Left cardiac atrium (tissue), 4 donors: ENCODE data around the gene EXD3. TPM values are rescaled to one million over a fixed set of nuclear protein-coding genes. Genes with fewer than 3 reads are reported as not detected.

Experiments
- ATAC-seq, 2 donors: fragments of 200-7000 bp; cut with Tn5 transposase; one replicate each; pipeline ENCODE4 v1.9.1; 2020; ENCODE audit warnings: mild to moderate bottlenecking in 2 of 2, moderate library complexity in 2 of 2
- DNase-seq: peaks from one replicate; pipeline ENCODE4 v3.0.0-alpha.2; 2020
- intact Hi-C, 2 donors: fragments of 100-400 bp; cut with DNase I; formaldehyde crosslinking; loops; one replicate each; pipeline versions ENCODE4 v1.14.1 to v1.15.1; 2022 to 2023
- total RNA-seq, 2 donors: library from RNA; stranded (reverse); fragmentation: NEBNext Ultra II Directional; extraction: Animal tissue kit (Norgen Biotek cat#: 25700); gene quantifications; one replicate each; pipeline ENCODE4 v1.2.1, GENCODE V29; 2021
- donor health status: DM: no; HTN: yes; CAD: no.
- donor health status: DM: no; HTN: yes; CAD: no; lungs with severe emphysema.
- donor health status: DM: yes; HTN: yes; CAD: no.
- donor health status: Dilated cardiomyopathy.

The EXD3 gene
- total RNA-seq, 2 donors from 2014 or later = 8.0 to 11.7 TPM

DNA sequence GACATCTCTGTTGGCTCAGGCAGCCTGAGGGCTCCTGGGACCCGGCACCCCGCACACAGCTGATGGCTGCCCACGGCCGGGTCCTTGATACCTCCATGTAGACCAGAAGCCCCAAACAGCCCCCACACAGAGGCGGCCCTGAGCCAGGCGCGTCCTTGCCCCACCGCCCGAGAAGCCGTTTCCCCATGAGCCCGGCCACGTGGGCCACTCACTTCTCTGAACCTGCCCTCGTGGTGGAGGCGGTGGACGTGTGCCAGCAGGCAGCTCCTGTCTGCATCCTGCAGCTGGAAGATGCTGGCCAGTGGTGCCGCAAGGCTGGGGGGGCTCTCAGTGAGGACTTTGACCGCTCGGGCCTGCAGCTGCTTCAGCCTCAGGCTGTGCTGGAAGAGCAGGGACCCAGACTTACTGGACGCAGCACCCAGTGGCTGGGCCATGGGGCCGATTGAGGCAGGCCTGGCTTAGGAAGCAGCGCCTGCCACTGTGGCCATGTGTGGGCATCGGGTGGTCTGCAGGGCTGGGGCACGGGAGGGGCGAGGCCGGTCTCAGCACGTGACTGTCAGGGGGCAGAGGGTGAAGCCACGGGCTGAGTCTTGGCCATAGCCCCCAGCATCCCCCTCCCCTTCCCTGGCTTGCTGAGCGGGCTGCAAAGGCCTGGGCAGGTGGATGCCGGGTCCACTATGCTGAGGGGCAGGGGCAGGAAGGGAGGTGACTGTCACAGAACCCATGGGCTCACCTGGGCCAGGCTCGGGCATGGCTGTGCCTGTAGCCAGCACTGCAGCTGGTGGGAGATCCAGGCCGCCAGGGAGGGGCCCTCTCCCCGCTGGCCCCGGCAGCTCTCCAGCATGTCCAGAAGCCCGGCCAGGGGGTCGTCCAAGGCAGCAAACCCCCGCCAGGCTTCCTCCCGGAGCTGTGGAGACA is 50.0 kb downstream of the EXD3 start:
- ATAC-seq = no peak
- intact Hi-C loops = no loop called here
- DNase-seq = no peak

GRCh38 chr9:137371946-137372651 is 50.9 kb downstream of the EXD3 start:
- intact Hi-C loops = no loop called here
- no peak for DNase-seq
- ATAC-seq = no peak

DNA sequence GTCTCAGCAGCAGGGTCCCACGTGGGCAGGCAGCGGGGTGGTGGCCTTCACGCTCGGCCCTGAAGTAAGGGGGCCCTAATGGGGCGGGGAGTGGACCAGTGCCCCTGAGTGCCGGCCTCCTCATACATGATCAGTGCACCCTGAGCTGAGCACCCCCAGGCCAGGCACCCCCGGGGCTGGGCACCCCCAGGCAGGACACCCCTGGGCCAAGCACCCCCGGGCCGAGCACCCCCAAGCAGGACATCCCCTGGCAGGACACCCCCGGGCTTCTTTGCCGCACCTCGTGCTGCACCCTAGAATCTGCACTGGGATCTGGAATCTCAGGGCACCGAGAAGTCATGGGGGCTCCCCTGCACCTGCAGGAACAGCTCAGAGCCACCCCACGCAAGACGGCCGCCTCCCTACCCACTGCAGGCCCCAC is 51.4 kb downstream of the EXD3 start:
- intact Hi-C loops = no loop called here
- ATAC-seq = no peak
- no peak for DNase-seq

GRCh38 chr9:137370865-137371520 is 52.0 kb downstream of the EXD3 start:
- no peak for ATAC-seq
- no peak for DNase-seq
- intact Hi-C loops = no loop called here

DNA sequence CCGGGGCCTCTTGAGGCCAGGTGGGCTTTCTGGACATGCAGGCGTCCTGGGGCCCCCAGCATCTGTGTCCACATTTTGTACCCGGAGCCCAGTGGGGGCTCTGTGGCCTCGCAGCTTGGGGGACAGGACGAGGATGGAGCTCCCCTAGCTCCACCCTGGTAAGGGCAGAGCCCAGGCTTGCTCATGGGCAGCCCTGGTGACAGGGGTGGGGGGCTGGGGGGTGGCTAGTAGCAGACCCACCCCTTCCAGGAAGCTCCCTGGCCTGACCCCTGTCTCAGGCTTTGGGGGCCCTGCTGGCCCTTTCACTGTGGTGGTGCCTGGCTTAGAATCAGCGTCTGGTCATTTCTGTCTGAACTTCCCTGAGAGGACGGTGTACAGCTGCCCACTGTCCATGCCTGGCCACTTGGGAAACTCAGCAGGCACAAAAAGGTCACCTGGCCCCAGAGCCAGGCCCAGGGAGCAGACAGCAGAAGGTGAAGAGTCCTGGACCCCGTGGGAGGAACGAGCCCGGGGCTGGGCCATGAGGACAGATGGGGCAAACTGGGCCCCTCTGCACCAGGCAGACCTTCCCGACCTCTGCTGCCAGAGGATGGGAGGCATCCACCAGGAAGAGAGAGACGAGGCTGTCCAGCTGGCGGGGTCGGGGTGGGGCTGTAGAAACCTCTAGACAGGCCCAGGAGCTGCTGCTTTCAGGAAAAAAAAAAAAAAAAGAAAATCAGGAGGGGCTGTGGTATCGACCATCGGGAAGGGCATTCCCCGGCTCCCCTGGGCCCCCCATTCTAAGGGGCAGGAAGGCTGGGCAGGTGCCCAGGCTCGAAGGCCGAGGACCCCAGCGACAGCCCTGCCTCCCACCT is 52.8 kb downstream of the EXD3 start:
- no peak for ATAC-seq
- DNase-seq = no peak
- intact Hi-C loops = no loop called here

- intact Hi-C loops = no loop called here
- ATAC-seq (no peak), DNase-seq (no peak)
Observed at GRCh38 chr9:137369061-137369787, 53.7 kb downstream of the EXD3 start.

DNA sequence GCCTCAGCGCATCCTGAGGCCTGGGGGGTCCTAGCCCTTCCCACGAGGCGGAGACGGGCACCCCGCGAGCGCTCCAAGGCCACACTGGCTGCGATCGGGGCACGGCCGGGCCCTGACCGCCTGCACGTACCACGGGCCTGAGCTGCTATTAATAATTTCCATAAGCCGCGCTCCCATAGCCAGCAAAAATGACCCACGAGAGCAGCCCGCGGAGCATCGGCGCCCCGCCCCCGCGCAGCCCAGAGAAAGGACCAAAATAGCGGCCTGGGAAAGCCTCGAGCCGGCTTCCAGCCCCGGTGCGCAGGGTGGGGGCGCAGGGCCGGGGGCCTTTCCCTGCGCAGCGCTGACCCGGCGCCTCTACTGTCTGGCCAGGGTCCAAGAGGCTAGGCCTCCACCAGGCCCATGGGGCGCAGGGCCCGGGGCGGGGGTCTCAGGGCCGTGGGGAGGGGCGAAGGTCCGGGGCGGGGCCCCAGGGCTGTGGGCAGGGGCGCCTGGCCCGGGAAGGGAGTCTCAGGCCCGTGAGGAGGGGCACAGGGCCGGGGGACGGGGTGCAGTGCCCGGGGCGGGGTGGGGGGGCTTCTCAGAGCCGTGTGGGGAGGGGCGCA is 54.4 kb downstream of the EXD3 start:
- peak; percentile 14 to 60 for ATAC-seq
- intact Hi-C loops = no loop called here
- DNase-seq = no peak

DNA sequence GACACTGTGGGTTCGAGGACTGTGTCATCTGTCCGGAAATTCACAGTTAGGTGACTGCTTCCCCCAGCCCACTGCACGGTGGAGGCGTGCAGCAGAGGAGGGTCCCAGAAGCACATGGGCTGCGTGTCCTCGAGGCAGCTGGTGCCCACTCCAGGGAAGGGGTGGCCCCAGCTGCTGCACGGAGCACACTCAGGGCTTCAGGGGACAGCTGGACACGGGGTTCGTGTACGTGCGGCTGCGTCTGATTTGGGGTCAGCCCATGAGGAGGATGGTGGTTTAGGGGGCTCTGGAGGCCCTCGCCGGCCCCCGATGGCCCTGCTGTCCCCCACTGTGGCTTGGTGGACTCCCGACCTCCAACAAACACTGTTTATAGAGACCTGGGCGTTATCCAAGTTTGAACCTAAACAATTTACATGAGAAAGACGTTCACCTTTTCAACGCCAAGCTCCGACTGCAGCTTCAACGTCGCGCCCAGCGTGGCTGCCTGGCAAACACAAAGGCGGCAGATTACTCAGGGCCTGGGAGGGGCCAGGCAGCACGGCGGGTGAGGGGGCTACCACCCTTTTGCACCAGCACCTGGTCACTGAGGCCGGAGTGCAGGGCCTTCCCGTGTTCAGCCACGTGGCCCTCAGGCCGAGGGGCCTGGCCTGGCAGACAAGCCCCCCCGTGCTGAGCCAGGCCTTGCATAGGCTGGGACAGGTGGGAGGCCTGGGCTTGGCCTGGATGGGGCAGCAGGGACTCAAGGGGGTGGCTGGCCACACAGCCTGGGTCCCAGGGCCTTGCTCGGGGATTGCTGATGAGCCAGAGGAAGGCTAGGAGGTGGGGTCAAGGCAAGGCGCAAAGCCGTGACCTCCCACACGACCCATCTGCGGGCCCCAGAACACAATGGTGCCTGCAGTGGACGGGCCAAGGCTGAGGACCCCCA is 55.2 kb downstream of the EXD3 start:
- DNase-seq = no peak
- intact Hi-C loops = no loop called here
- ATAC-seq = peak in 1 of 2 donors; percentile 10

GRCh38 chr9:137366891-137367381 is 56.0 kb downstream of the EXD3 start:
- no peak for DNase-seq
- ATAC-seq = no peak
- intact Hi-C loops = no loop called here

DNA sequence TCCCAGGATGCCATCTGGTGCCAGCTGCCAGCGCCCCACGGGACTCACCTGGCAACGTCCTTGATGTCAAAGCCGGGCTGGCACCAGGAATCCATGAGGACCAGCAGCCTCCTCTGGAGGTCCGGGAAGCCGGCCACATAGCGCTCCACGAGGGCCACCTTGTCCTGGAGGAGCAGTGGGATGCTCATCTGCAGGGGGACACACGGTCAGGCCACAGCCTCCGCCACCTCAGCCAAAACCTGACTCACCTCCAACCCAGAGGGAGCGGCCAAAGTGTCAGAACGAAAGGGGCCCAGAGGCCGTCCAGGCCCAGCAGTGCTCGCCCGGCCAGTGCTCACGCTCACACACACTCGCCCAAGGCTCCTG is 56.5 kb downstream of the EXD3 start:
- no peak for ATAC-seq
- DNase-seq = no peak
- intact Hi-C loops = no loop called here

- DNase-seq = no peak
- no peak for ATAC-seq
- intact Hi-C loops = no loop called here
Observed at GRCh38 chr9:137365552-137366444, 57.2 kb downstream of the EXD3 start.

DNA sequence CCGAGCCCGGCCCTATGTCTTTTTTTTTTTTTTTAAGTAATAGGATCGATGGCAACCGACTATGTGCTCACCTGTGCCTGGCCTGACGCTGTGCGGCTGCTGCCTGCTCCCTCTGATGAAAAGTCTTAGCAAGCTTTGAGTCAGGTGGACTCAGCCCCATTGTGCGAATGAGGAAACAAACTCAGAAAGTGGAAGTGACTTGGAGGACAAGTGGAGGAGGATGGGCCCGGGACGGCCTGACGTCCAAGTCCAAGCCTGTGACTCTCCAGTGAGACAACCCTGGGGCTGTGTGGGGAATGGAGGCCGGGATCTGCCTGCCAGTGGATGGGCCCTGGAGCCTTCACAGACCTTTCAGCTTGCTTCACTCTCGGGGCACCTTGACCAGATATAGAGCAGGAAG is 57.9 kb downstream of the EXD3 start:
- intact Hi-C loops = no loop called here
- ATAC-seq (no peak), DNase-seq (no peak)

GRCh38 chr9:137359850-137360249 is 63.1 kb downstream of the EXD3 start:
- intact Hi-C loops = no loop called here
- ATAC-seq (no peak), DNase-seq (no peak)

DNA sequence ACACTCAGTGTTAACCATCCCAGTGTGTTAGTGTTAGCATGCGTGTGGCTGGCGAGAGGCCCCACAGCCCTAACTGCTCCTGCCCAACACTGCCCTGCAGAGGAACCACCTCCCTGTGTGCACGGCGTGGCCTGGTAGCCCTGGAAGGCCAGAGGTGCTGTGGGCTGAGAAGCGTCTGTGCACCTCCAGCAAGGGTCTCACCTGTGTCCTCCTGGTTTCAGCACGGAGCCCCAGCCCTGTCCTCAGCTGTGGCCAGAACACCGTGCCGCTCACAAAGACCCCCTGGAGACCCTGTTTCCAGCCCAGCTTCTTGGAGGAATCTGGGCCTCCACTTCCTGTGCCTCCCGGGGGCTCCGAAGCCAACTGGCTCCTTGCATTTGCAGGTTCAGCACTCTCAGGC is 64.8 kb downstream of the EXD3 start:
- DNase-seq = no peak
- intact Hi-C loops = no loop called here

GRCh38 chr9:137357166-137357565 is 65.8 kb downstream of the EXD3 start:
- intact Hi-C loops = no loop called here
- ATAC-seq (no peak), DNase-seq (no peak)

More for the DNA sequence above, 64.8 kb downstream of the EXD3 start:
- ATAC-seq = no peak

GRCh38 chr9:137355761-137356365 is 67.1 kb downstream of the EXD3 start:
- DNase-seq (no peak), ATAC-seq (no peak)
- intact Hi-C loops = no loop called here
